Activated naive CD4-positive, alpha-beta T cell treated with anti-CD3 and anti-CD28 coated beads, Interleukin-2, amount 50 U/mL, for 24 hours (primary cell): ENCODE results near the gene SMG9.

Source experiments
- H3K27ac Mint-ChIP-seq: one replicate; pipeline ENCODE4 v1.8.0; 2021; ENCODE audit warnings: mild to moderate bottlenecking, mixed read lengths
- H3K27me3 Mint-ChIP-seq: one replicate; pipeline ENCODE4 v1.8.0; 2021; ENCODE audit warnings: mixed read lengths
- H3K36me3 Mint-ChIP-seq: one replicate; pipeline ENCODE4 v1.8.0; 2021; ENCODE audit warnings: mixed read lengths
- H3K4me1 Mint-ChIP-seq: one replicate; pipeline ENCODE4 v1.8.0; 2021; ENCODE audit warnings: mixed read lengths
- H3K4me3 Mint-ChIP-seq: one replicate; pipeline ENCODE4 v1.8.0; 2021; ENCODE audit warnings: mild to moderate bottlenecking, mixed read lengths
- H3K9me3 Mint-ChIP-seq: one replicate; pipeline ENCODE4 v1.8.0; 2021; ENCODE audit warnings: mixed read lengths

The SMG9 gene

GRCh38 chr19:43726736-43727592 is 27.8 kb downstream of the SMG9 start:
- Mint-ChIP-seq H3K36me3 (peaks cover 8% of the 10 kb centered on the region), H3K9me3 (no peaks in the 10 kb centered on the region), H3K4me3 (no peak overlapping the region), H3K4me1 (peaks cover 4% of the 10 kb centered on the region), H3K27me3 (no peaks in the 10 kb centered on the region), H3K27ac (no peak overlapping the region)

GRCh38 chr19:43725468-43725867 is 29.3 kb downstream of the SMG9 start:
- H3K9me3 Mint-ChIP-seq = no peaks in the 10 kb centered on the region
- peaks cover 4% of the 10 kb centered on the region for H3K4me1 Mint-ChIP-seq
- H3K4me3 Mint-ChIP-seq = no peak overlapping the region
- peaks cover 7% of the 10 kb centered on the region for H3K36me3 Mint-ChIP-seq
- H3K27ac Mint-ChIP-seq = no peak overlapping the region
- H3K27me3 Mint-ChIP-seq = no peaks in the 10 kb centered on the region

- no peak overlapping the region for H3K27ac Mint-ChIP-seq
Observed at GRCh38 chr19:43724896-43725295, 29.9 kb downstream of the SMG9 start.

DNA sequence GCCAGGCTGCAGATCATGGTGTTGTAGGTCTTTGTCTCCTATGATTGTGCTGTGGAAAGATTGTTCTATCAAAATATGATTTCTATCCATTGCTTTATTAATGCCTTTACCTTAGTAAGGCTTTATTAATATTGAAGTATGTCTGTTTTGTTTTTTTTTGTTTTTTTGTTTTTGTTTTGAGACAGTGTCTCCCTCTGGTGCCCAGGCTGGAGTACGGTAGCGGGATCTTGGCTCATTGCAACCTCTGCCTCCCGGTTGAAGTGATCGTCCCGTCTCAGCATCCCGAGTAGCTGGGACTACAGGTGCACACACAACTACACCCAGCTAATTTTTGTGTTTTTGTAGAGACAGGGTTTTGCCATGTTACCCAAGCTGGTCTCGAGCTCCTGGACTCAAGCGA is 31.2 kb downstream of the SMG9 start:
- no peak overlapping the region for H3K27ac Mint-ChIP-seq
- no peaks in the 10 kb centered on the region for H3K27me3 Mint-ChIP-seq
- H3K9me3 Mint-ChIP-seq = no peaks in the 10 kb centered on the region
- peaks cover 2% of the 10 kb centered on the region for H3K36me3 Mint-ChIP-seq
- H3K4me3 Mint-ChIP-seq = no peak overlapping the region
- peaks cover 4% of the 10 kb centered on the region for H3K4me1 Mint-ChIP-seq

More at GRCh38 chr19:43724896-43725295, 29.9 kb downstream of the SMG9 start:
- H3K4me3 Mint-ChIP-seq = no peak overlapping the region
- H3K4me1 Mint-ChIP-seq = peaks cover 4% of the 10 kb centered on the region
- H3K9me3 Mint-ChIP-seq = no peaks in the 10 kb centered on the region
- H3K36me3 Mint-ChIP-seq = peaks cover 4% of the 10 kb centered on the region
- H3K27me3 Mint-ChIP-seq = no peaks in the 10 kb centered on the region

DNA sequence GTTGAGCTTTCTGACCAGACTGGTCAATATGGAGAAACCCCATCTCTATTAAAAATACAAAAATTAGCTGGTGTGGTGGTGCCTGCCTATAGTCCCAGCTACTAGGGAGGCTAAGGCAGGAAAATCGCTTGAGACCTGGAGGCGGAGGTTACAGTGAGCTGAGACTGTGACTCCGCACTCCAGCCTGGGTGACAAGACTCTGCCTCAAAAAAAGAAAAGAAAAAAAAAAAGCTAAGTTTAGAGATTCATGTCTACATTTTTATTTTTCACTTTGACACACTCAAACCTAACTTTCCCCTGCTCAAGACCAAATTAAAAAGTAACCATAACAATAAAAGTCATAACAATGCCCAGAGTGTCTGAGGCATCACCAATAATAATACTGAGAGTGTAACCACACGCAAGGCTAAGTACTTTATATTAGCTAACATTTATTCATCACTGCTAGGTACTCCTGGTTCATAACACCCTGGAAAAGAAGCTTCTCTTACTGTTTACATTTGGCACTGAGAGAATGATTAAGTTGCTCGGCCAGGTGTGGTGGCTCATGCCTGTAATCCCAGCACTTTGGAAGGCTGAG is 33.2 kb downstream of the SMG9 start:
- Mint-ChIP-seq H3K4me1 (peaks cover 4% of the 10 kb centered on the region), H3K4me3 (no peak overlapping the region), H3K27me3 (no peaks in the 10 kb centered on the region), H3K36me3 (no peaks in the 10 kb centered on the region), H3K27ac (no peak overlapping the region), H3K9me3 (no peaks in the 10 kb centered on the region)

DNA sequence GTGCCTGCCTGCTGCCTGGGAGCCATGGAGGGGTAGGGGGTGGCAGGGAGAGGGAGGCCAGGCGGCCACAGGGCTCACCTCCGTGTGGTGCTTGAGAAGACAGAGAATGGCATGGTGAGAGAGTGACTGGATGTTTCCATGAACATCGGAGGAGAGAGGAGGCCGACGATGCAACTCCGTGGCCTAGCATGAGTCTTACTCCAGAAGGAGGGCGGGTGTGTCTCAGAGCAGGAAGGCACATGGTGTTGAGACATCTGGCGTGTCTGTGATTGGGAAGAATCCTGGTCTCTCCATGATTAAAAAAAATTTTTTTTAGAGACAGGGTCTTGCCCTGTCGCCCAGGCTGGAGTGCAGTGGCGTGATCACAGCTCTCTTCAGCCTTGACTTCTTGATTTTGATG is 33.8 kb downstream of the SMG9 start:
- Mint-ChIP-seq H3K36me3 (no peaks in the 10 kb centered on the region), H3K4me1 (peaks cover 4% of the 10 kb centered on the region), H3K9me3 (no peaks in the 10 kb centered on the region), H3K4me3 (no peak overlapping the region), H3K27me3 (no peaks in the 10 kb centered on the region), H3K27ac (no peak overlapping the region)

DNA sequence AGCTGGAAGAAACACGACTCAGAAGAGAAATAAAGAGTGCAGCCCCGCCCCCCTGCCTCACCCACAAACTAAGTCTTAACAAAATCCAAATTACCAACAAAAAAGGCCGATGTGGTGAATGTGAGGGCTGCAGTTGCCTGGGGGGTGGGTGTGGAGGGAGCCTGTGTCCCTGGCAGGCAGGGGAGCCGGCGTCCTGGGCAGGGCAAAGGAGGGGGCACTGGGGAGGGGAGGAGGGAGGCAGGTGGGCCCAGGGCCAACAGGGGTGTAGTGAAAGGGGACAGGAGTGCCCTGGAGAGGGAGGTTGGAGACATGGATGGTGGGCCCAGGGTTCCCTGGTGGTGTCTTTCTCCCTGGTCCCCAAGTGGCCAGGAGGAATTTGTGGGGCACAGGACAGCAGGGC is 34.8 kb downstream of the SMG9 start:
- Mint-ChIP-seq H3K9me3 (no peaks in the 10 kb centered on the region), H3K27ac (no peak overlapping the region)

GRCh38 chr19:43719378-43719868 is 35.3 kb downstream of the SMG9 start:
- Mint-ChIP-seq H3K4me1 (no peaks in the 10 kb centered on the region), H3K9me3 (no peaks in the 10 kb centered on the region), H3K27ac (no peak overlapping the region), H3K36me3 (no peaks in the 10 kb centered on the region), H3K27me3 (peaks cover 2% of the 10 kb centered on the region), H3K4me3 (no peak overlapping the region)

More for the DNA sequence above, 34.8 kb downstream of the SMG9 start:
- H3K4me3 Mint-ChIP-seq = no peak overlapping the region
- no peaks in the 10 kb centered on the region for H3K4me1 Mint-ChIP-seq
- H3K27me3 Mint-ChIP-seq = no peaks in the 10 kb centered on the region
- H3K36me3 Mint-ChIP-seq = no peaks in the 10 kb centered on the region

DNA sequence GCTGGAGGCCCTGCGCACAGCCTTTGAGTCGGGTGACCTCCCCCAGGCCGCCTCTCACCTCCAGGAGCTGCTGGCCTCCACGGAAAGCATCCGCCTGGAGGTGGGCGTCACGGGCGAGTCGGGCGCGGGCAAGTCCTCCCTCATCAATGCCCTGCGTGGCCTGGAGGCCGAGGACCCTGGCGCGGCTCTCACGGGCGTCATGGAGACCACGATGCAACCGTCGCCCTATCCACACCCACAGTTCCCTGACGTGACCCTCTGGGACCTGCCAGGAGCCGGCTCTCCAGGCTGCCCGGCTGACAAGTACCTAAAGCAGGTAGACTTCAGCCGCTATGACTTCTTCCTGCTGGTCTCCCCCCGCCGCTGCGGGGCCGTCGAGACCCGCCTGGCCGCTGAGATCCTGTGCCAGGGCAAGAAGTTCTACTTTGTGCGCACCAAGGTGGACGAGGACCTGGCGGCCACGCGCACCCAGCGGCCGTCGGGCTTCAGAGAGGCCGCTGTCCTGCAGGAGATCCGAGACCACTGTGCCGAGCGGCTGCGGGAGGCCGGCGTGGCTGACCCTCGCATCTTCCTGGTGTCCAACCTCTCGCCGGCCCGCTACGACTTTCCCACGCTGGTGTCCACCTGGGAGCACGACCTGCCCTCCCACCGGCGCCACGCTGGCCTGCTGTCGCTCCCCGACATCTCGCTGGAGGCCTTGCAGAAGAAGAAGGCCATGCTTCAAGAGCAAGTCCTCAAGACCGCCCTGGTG is 36.0 kb downstream of the SMG9 start:
- Mint-ChIP-seq H3K36me3 (no peaks in the 10 kb centered on the region), H3K27me3 (peaks cover 2% of the 10 kb centered on the region), H3K27ac (no peak overlapping the region), H3K9me3 (no peaks in the 10 kb centered on the region), H3K4me1 (no peaks in the 10 kb centered on the region), H3K4me3 (no peak overlapping the region)

GRCh38 chr19:43715776-43716175 is 39.0 kb downstream of the SMG9 start, which contains the start of gene IRGC:
Gene IRGC, plus strand, starts transcription at chr19:43716076. Its CDS starts 2,483 bp downstream, at chr19:43718559.
- Mint-ChIP-seq H3K27me3 (peaks cover 5% of the 10 kb centered on the region), H3K9me3 (no peaks in the 10 kb centered on the region), H3K4me1 (no peaks in the 10 kb centered on the region), H3K27ac (no peak within 1 kb of the TSS), H3K36me3 (peaks cover 2% of the 10 kb centered on the region), H3K4me3 (no peak within 1 kb of the TSS)

DNA sequence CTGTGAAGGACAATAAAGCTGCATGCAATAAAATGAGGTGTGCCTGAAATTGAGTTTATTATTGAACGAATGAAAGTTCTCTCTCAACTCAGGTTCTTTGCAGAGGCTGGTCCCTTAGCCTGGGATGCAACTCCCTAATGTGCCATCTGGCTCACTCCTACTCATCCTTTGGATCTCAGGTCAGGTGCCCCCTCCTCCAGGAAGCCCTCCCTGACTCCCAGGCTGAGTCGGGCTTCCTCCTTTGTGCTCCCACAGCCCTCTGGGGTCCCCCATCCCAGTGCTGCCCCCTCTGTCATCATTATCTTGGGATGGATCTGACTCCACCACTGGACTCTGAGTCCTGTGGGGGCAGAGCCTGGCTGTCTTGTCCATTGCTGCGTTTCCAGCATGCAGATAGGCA is 41.6 kb downstream of the SMG9 start:
- H3K4me1 Mint-ChIP-seq = no peaks in the 10 kb centered on the region
- H3K27me3 Mint-ChIP-seq = peaks cover 5% of the 10 kb centered on the region
- no peak overlapping the region for H3K4me3 Mint-ChIP-seq
- H3K27ac Mint-ChIP-seq = no peak overlapping the region
- H3K9me3 Mint-ChIP-seq = no peaks in the 10 kb centered on the region
- H3K36me3 Mint-ChIP-seq = peaks cover 4% of the 10 kb centered on the region

GRCh38 chr19:43711751-43712355 is 42.9 kb downstream of the SMG9 start:
- Mint-ChIP-seq H3K4me3 (no peak overlapping the region), H3K27ac (no peak overlapping the region), H3K27me3 (peaks cover 5% of the 10 kb centered on the region), H3K36me3 (peaks cover 4% of the 10 kb centered on the region), H3K9me3 (no peaks in the 10 kb centered on the region), H3K4me1 (no peaks in the 10 kb centered on the region)

DNA sequence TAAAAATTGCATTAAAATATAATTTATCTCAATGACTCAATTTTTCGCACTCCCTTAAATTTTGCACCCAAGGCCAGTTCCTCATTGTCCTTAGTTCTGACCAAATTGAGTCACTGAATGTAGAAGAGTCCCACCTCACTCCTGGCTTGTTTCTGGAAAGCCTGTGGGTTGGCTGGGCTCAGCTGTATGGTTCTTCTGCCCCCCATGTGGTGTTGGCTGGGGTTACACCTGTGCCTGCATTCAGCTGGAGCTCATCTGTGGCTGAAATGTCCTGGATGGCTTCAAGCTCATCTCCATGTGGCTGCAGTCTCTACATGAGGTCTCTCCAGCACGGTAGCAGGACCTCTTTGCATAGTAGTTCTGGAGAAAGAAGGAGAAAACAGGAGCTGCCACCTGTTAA is 46.0 kb downstream of the SMG9 start:
- H3K9me3 Mint-ChIP-seq = no peaks in the 10 kb centered on the region
- no peaks in the 10 kb centered on the region for H3K4me1 Mint-ChIP-seq
- peaks cover 4% of the 10 kb centered on the region for H3K36me3 Mint-ChIP-seq
- no peak overlapping the region for H3K4me3 Mint-ChIP-seq
- peaks cover 6% of the 10 kb centered on the region for H3K27me3 Mint-ChIP-seq
- no peak overlapping the region for H3K27ac Mint-ChIP-seq

DNA sequence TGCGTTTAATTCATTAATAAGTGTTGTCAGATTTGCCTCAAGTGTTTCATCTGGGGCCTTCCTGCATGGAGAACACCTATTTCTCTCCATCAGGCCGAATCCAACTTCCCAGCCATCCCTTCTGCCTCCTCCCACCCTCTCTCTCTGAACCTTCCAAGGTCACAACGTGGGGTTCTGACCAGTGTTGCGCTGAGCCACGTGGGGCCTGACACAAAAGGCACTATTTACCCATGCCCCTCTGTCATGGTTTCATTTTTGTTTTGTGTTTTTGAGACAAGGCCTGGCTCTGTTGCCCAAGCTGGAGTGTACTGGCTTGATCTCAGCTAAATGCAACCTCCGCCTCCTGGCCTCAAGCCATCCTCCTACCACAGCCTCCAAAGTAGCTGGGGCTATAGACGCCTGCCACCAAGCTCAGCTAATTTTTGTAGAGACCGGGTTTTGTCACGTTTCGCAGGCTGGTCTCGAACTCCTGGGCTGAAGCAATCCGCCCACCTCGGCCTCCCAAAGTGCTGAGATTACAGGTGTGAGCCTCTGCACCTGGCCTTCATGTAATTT is 47.5 kb downstream of the SMG9 start:
- peaks cover 6% of the 10 kb centered on the region for H3K27me3 Mint-ChIP-seq
- H3K36me3 Mint-ChIP-seq = peaks cover 4% of the 10 kb centered on the region
- peaks cover 3% of the 10 kb centered on the region for H3K4me1 Mint-ChIP-seq

DNA sequence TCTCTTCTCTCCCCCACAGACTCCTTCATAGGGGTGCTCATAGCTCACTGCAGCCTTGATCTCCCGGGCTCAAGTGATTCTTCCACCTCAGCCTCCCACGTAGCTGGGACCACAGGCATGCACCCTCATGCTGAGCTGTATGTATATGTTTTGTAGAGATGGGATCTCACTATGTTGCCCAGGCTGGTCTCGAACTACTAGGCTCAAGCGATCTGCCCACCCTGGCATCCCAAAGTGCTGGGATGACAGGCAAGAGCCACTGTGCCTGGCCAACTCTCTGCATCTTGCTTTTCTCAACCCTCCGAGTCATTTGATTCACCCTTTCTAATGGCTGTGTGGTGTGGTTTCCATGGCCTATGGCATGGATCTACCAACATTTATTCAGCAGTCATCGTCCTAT is 49.0 kb downstream of the SMG9 start:
- Mint-ChIP-seq H3K4me3 (no peak overlapping the region), H3K36me3 (peaks cover 1% of the 10 kb centered on the region), H3K27ac (no peak overlapping the region), H3K4me1 (peaks cover 15% of the 10 kb centered on the region), H3K9me3 (no peaks in the 10 kb centered on the region), H3K27me3 (peaks cover 3% of the 10 kb centered on the region)

More for the DNA sequence above, 47.5 kb downstream of the SMG9 start:
- no peak overlapping the region for H3K4me3 Mint-ChIP-seq
- H3K27ac Mint-ChIP-seq = no peak overlapping the region
- no peaks in the 10 kb centered on the region for H3K9me3 Mint-ChIP-seq
